Heart left ventricle (tissue), 13 donors: ENCODE measurements around the gene PLA2G7.

Source experiments
- CTCF ChIP-seq, 12 donors: fragments of 200-600 bp; sonication (generic) in 4 of 12; IDR thresholded peaks; one replicate each; pipeline versions ENCODE4 v1.5.0 to v1.8.0; 2018 to 2022; ENCODE audit warnings: antibody characterized with exemption in 12 of 12, mild to moderate bottlenecking in 5 of 12
- POLR2A ChIP-seq, 2 donors: fragments of 450-650 bp; IDR thresholded peaks; one replicate each; pipeline ENCODE4 v1.6.1; 2017; ENCODE audit warnings: antibody characterized with exemption in 2 of 2, mild to moderate bottlenecking in 2 of 2, moderate library complexity in 2 of 2
- donor health status: ischemic (EF 13 %, LVEDD 7.1; RV severe dilation, severe dysfunction).
- donor health status: DM: no; HTN: yes; CAD: no.
- donor health status: DM: no; HTN: no; CAD: no.
- donor health status: ischemic (EF 25% LVEDD 6.9; RV normal size, moderate dysfunction).
- donor health status: ischemic (EF 25% LVEDD 5.7; RV mildly dilated, moderate dysfunction).
- donor health status: ischemic (EF 35%, LVEDD 5.7; RV mildly dilated, moderate dysfunction).
- donor health status: nonischemic (EF 11% LVEDD 7.7; RV severe dilation, severe dysfunction).
- donor health status: DM: yes; HTN: yes; CAD: no.
- donor health status: PGD.
- donor health status: ischemic (EF 29% LVEDD 5.4; RV normal size, mild dysfunction).
- donor health status: nonischemic (EF 23%, LVEDD 6.1; RV moderate dilation, normal function).

DNA sequence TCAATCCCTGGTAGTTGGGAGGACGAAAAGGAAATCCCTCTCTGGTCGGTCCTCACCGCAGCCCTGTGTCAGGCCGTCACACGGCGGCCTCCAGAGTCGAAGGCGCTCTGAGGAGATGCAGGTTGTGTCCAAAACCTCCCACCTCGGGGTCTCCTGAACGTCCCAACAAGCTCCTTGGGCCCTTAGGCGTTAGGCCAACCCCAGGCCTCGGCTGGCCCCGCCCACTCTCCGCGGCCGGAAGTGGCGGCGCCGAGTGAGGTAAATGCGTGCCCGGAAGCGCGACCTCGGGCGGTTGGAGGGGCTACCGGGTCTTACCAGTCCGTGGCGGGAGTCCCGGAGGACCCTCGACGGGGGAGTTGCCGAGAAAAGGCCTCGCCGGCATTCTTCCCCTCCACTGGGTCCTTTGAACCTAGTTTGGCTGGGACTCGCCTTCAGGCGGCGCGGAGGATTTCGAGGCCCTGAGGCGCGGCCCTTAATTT, 47.5 kb downstream of the PLA2G7 start, which contains the start of gene TDRD6:
- TF ChIP-seq POLR2A (IDR thresholded peaks at IDR 0.05) (no peak), CTCF (IDR thresholded peaks at IDR 0.05) (no peak)
